Measurements from ENCODE around the gene PRXL2B.
"Not testable (repeated sequence)": the region's sequence is repeated elsewhere in the genome, so short reads cannot be mapped to it uniquely, and the experiment has no call there.

PRXL2B gene

DNA sequence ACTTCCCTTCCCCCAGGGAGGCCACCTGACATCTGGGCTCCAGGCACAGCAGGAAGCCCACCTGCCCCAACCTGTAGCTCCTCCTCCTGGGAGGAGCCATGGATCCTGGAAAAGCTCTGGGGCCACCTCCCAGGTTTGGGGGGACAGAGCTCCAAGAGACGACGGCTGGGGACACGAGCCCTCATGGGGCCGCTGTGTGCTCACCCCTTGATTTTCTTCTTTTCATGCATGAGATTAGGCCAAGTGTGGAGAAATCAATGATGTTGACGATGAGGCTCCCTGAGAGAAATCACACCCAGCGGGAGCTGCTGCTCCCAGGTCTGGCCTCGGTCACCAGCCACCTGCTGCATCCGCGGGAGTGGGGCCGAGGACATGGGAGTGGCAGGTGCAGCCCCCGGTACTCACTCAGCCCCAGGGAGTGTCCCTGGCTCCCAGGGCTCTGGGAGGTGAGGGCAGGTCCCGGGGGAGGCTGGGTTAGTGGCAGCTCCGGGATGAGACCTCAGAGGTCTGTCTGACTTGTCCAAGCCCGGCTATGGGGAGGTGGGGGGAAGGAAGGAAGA is 21.7 kb upstream of the PRXL2B start:
- no peak for DNase-seq

DNA sequence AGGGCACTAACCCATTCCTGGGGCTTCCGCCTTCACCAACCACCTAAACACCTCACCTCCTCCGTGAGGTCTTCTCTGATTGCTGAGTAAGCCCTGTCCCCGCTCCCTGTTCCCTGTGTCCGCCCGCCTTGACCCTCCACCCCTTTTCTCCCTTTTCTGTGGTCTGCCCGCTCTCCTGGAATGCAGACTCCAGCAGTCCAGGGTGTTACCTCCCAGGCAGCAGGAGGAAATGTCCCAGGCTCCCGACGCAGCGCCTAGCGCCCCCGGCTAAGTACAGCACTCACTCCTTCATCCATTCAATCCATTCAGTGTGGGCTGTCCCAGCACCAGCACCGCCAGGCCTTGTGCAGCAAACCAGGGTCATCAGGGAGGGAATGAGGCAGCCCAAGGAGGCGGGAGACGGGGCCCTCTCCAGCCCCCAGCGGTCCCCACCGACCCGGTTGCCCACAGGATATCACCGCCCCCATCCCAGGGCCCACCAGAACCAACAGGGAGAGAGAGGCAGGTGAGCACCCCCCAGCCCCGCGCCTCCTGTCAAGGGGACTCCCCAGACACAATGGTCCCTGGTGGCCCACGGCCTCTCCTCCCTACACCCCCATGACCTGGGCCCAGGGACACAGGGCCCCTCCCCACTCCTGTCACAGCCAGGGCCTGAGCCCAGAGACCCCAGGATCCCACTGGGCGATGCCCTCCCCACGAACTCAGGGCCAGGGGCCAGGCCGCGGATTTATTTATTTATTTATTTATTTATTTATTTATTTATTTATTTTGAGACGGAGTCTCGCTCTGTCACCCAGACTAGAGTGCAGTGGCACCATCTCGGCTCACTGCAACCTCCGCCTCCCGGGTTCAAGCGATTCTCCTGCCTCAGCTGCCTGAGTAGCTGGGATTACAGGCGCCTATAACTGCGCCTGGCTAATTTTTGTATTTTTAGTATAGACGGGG is 20.2 kb upstream of the PRXL2B start:
- DNase-seq: no peak

DNA sequence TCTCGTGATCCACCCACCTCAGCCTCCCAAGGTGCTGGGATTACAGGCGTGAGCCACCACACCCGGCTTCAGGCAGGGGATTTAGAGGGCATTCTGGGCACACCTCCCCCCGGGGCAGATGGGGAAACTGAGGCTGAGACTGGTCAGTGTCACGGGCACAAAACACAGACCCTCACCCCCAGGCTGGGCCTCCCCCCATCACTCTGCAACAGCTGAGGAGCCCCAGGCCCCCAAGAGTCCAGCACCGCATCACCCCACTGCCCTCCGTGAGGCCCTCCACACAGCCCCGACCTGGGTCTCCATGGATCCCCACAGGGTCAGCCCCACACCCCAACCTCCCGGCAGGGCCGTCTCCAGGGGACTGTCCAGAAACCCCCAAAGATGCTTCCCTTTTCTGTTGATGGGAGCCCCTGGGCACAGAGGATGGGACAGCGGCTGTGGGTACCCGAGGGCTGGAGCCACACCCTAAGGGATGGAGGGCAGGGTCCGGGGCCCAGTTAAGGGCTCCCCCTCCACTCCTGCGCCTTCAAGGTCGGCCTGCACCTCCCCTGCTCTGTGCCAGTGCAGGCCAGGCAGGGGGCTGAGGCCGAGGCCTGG is 19.4 kb upstream of the PRXL2B start:
- no peak for DNase-seq

DNA sequence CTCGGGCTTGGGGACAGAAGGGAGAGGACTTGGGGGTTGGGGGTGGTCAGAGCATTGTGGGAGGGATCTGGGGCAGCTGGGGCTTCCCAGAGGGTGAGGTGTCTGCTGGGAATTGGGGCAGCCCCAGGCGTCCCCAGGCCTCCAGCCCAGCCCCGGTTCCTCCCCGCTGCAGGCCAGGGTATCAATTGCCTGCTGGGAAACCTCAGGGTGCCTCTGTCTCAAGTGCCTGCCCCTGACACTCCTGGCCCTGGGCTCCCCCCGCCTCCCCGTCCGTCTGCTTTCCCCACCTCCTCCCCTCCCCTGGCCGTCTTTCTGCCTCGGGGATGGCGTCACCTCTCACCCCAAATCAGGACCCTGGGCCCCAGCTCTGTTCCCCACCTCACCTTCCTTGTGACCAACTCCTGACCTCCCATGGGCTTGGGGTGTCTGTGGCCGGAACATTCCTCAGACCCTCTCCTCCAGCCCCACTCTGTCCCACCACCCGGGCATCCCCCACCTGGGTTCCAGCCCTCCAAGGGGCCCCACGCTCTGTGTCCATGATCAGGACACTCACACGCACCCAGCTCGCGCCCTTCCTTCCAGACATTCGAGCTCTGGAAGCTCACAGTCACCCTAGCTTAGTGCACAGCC is 18.3 kb upstream of the PRXL2B start:
- DNase-seq: not testable (repeated sequence)

DNA sequence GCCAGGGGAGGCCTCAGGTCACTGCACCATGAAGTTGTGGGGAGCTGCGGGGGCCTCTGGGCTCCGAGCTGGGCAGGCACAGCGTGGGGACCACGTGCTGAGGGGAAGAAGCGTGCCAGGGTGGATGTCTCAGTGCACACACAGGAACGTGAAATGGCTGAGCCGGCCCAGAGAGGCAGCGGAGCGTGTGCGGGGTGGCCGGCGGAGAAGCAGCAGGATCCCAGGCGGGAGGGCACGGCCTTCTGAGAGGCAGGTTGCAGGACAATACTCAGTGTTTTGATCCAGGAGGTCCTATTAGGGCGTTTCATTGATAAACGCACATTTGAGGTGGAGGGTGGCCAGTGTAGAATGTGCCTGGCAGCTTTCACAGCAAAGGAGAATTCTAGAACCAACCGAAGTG is 17.5 kb upstream of the PRXL2B start:
- no peak for DNase-seq

DNA sequence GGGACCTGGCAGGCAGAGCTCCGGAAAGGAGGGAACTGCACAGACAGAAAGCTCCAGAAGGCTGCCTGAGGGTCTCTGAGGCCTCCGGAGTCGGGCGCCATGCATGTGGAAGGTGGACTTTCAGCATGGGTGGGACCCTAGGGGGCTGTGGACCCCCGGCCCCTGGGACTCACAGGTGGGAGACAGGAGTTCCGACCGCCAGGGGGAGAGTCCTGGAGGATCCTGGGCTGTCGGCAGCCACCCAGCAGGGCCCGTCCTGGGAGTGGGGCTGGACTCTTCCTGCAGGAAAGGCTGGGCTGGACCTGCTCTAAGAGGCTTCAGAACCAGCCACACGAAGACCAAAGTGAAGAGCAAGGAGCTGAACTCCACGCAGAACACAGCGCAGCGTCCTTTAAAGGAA is 16.9 kb upstream of the PRXL2B start:
- DNase-seq: not testable (repeated sequence)

DNA sequence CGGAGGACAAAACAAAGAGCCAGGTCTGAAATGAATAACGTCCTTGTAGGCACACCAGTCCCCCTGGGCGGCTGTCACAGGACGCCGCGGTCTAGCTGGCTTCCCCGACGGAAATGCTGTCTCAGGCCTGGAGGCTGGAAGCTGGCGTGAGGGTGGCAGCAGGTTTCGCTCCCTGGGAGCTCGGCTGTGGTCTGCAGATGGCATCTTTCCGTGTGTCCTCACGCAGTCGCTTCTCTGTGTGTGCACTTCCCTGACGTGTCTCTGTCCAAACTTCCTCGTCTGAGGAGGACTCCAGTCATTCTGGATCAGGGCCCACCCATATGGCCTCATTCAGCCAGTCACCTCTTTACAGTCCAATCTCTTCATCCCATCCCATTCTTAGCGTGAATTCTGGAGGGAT is 16.2 kb upstream of the PRXL2B start:
- DNase-seq: no peak

DNA sequence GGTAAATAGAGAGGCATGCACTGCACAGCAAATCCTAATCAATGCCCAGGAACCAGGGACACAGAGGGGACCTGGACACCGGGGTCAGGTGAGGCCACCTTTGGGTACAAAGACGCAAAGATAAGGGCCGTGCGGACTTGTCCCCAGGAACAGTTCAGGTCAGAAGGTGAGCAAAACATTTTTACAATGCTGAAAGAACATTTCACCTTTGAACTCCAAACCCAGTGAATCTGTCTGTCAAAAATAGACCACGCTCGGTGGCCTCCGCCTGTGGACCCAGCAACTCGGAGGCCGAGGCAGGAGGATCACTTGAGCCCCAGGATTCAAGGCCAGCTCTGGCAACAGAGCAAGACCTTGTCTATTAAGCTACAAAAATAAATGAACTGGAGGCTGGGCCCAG is 15.2 kb upstream of the PRXL2B start:
- no peak for DNase-seq

DNA sequence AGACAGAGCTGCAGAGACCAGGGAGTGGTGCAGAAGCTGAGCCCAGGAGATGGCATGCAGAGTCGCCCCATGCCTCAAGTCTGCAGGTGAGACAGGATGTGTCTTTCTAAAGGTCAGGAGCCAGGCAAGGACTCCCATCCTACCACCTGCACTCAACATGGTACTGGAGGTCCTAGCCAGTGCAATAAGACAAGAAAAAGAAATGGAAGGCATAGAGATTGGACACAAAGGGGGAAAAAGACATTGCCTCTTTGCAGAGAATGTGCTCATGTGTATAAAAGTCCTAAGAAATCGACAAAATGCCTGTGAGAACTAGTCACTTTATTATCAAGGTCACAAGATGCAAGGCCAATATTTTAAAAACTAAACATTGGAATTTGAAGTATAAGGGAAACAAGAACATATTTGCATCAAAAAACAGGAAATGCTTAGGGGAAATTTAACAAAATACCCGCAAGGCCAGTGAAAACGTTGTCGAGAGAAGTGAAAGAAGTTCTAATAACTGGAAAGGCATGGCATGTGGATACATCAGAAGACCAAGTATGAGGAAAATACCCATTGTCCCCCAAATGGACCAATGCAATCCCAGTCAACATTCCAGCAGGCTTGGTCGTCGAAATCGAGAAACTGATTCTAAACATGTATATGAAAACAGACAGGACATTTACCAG is 13.2 kb upstream of the PRXL2B start:
- DNase-seq: no peak

DNA sequence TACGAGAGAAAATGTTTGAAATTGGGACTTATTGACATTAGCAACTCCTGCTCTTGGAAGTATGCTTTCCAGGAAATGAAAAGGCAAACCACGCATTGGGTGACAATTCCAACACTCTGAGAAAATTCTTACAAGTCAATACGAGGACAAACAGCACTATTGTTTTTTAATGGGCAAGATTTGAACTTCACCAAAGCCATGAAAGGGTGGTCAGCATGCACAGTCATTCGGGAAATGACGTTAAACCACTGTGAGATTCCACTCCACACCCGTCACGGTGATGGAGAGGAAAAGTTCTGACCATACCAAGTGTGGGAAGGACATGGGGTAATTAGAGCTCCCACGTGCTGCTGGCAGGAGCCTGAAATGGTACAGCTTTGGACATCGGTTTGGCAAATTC is 12.2 kb upstream of the PRXL2B start:
- DNase-seq: no peak

DNA sequence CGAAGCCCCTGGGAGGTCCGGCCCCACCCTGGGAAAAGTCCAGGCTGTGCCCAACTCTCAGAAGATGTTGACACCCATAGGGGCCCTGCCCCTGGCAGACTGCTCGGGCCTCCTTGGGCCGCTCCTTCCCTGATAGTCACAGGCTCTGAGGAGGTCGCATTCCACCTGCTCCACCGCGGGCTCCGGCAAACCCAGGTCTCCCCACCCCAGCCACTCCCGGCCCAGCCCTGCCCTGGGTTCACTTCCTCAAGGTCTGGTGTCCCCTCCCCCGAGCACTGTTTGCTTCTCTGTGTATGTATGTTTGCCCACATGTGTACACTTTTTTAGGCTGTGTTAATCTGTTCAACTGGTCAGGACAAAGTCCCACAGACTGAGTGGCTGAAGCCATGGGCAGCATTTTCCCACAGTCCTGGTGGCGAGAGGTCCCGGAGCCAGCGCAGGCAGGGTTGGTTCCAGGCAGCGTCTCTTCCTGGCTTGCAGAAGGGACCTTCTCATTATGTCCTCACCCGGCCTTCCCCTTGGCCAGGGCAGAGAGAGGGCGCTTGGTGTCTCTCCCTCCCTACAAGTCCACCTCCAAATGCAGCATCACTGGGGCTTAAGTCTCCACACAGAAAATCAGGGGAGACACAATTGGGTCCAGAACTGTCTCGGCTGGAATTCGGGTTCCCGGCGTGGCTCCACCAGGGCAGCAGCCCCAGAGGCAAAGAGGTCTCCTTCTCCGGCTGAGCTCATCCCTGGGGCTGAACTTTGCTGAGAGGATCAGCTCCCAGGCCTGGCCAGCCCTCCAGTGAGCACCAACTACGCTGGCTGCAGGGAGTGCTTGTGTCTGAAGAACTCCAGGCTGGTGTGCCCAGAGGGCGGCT is 10.5 kb upstream of the PRXL2B start:
- no peak for DNase-seq

DNA sequence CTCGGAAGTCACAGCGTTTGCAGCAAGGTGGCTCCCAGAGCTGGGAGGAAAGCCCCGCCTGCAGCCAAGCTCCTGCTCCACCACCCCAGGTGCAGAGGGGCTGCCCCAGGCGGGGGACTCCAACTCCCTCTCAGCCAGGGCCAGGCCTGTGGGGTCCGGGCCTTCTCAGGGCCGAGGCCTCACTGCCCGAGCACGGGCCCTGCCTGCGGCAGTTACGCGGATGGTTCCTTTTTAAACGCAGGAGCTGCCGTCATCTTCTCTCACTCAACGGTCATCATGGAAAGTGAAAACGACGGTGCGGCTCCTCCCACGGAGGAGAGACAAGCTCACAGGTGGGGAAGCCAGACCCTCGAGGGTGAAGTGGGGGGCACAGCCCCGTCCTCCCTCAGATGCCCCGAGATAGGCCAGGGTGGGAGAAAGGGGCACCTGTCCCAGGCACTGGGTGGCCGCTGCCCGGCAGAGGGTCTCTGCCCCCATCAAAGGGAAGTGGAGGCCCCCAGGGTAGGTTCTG is 9.0 kb upstream of the PRXL2B start:
- DNase-seq: peak; percentile 42

DNA sequence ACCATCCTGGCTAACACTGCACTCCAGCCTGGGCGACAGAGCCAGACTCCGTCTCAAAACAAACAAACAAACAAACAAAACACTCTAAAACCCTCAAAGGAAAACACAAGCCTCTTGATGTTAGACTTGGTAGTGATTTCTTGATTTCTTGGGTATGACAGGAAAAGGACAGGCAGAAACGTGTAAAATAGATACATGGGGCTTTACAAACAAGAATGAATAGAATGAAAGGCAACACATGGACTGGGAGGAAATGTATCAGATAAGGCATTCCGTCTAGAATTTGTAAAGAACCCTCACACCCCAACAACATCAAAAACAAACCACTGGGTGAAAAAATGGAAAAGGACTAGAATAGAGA is 7.8 kb upstream of the PRXL2B start:
- no peak for DNase-seq

DNA sequence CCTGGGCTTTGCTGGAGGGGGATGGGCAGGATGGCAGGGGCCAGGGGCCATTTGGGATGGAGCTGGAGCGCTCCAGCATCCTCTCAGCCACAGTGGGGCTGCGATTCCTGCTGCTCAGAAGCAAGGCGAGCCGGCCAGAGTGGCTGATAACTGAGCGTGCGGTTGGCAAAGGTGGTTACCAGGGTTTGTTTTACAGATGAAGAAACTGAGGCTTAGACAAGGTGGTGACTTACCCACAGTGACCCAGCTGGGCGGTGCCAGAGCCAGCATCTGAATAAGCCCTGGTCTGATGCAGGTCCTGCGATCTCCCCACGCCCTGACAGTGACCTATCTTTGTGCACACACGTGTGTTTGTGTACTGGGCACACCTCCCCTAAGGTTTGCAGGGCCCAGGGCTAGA is 5.9 kb upstream of the PRXL2B start:
- DNase-seq: no peak

DNA sequence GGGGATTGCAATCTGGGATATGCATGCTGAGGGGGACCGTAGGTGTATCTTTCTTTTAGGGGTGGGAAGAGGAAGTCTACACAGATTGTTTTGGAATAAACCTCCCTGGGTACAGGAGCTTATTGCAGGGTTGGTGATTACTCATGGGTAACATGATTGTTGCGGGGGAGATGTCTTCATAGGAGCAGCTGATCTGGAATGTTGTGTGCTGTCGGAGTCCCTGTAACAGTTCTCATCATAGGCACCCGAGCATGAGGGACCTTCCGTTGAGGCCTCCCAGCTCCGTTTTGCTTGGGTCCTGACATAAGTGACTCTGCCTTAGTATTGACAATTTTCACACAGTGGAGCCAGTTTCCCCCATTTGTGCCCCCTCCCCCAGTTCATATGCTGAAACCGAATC is 4.2 kb upstream of the PRXL2B start:
- DNase-seq: no peak

DNA sequence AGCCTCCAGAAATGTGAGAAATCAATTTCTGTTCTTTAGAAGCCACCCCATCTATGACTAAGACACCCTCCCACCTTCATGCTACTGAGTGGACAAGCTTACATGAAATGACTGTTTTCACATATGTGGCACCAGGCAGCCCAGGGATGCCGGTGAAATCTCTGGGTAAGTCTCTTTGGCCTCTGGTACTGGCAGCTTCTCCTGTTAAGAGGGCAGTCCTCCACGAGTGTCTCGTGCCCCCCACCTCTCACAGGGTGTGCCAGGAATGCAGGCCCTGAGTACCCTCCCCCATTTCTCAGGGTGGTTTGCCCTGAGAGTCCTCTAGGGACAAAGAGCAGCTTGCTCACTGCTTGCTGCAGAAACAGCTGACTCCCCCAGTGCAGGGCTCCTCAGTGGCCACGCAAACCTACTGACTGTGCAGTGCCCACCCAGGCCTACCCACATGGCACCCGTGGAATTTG is 3.2 kb upstream of the PRXL2B start:
- DNase-seq: no peak

DNA sequence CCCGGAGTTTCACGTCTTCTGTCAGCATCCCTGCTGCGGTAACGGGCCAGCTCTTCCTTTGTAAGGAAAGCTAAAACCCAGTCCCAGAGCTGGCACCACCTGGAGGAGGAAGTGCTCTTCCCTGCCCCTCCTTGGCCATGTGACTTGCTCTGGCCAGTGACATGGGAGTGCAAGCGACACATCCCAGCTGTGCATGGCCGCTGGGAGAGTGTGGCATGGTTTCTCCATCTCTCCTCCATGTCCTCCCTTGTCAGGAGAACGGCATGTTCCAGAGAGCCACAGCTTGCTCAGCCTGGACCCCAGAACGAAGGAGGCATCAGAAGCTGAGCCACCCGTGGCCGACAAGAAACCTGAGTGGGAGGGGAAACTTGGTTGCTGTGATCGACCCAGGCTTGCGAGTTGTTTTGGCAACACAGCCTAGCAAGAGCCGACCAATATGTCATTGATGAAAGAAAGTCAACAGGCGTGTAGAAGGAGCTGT is 2.7 kb upstream of the PRXL2B start:
- peak; percentile 51 for DNase-seq

DNA sequence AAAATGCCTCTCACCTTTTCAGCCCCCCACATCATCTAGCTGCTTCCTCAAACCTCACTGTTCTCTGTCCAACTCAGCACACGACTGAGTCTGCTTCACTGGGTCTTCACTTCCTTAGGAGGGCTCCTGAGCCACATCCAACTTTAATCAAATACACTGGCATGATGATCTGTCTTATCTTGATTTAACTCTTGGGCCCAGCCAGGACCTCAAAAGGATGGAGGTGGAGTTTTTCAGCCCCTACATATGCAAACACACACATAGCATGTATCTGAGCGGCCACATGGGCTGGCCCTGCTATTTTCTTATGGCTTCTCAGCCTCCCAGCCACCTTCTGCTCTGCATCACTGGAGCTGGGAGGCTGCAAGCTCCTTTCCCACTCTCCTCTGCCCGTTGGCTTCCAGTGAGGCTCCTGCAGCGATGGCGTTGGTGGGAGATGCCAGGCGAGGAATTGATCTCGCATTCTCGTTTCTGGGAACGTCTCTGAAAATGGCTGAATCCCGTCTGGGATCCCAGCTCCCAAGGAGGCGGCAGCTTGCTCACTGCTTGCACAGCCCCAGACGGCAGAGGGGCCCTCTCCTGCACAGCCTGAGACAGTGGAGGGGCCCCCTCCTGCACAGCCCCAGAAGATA is 1.8 kb upstream of the PRXL2B start:
- no peak for DNase-seq

DNA sequence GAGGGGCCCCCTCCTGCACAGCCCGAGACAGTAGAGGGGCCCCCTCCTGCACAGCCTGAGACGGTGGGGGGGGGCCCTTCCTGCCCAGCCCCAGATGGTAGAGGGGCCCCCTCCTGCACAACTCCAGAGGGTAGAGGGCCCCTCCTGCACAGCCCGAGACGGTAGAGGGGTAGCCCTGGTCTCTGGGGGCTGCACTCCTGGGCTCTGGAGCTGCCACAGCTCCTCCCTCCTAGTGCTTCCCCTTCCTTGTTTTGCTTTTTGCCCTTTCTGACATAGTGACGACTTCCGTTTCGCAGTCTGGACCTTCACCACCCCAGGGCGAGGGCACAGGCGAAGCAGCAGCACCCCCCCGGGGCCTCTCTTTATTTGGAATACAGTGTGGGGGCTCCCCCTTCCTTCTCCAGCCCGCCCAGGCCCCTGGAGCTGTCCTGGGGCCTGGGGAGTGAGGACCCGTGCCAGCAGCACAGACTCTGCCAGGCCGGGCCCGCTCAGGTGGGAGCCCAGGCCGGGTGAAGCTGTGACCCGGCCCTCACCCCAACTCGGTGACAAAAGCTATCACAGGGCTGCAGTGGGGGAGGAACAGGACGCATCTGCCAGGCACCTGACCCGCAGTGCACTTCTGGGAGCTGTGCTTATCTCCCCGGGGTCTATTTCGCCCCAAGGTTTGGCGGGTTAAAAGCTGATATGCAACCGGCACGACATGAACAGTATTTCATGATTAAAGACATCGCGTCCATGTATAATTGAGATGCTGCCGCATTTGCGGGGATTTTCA is 1.1 kb upstream of the PRXL2B start:
- DNase-seq: peak; percentile 79

Data from CD4-positive, alpha-beta T cell treated with Interleukin-6 for 4 hours (primary cell).